Calu3 (cell line): ENCODE results near the gene MORF4L2. TPM values are rescaled to one million over a fixed set of nuclear protein-coding genes. Genes with fewer than 3 reads are reported as not detected.

Experiments
- BruUV-seq: library from RNA; stranded (reverse); fragments of 400-500 nt; replicated peaks from 2 replicates; lab custom pipeline; 2021; lab: Mats Ljungman, UMichigan
- CTCF ChIA-PET: fragments of 300-600 bp; sonication (Branson Sonifier 250); formaldehyde crosslinking; loops from one replicate; lab custom pipeline; 2022; ENCODE audit warnings: antibody characterized with exemption; lab: Charles Lee
- DNase-seq: peaks from one replicate; pipeline ENCODE4 v3.0.0; 2022
- H3K27ac Mint-ChIP-seq: one replicate; pipeline ENCODE4 v1.8.0; 2022; ENCODE audit warnings: mixed read lengths; ENCODE audit not compliant: unreplicated experiment
- H3K27me3 Mint-ChIP-seq: one replicate; pipeline ENCODE4 v1.8.0; 2022; ENCODE audit warnings: mixed read lengths; ENCODE audit not compliant: unreplicated experiment
- H3K36me3 Mint-ChIP-seq: one replicate; pipeline ENCODE4 v1.8.0; 2022; ENCODE audit warnings: mild to moderate bottlenecking, moderate library complexity, mixed read lengths; ENCODE audit not compliant: insufficient read depth, unreplicated experiment
- H3K4me1 Mint-ChIP-seq: one replicate; pipeline ENCODE4 v1.8.0; 2022; ENCODE audit warnings: mild to moderate bottlenecking, low read depth, mixed read lengths; ENCODE audit not compliant: unreplicated experiment
- H3K4me3 Mint-ChIP-seq: one replicate; pipeline ENCODE4 v1.8.0; 2022; ENCODE audit warnings: mild to moderate bottlenecking, low read depth, moderate library complexity, mixed read lengths; ENCODE audit not compliant: unreplicated experiment
- H3K9me3 Mint-ChIP-seq: one replicate; pipeline ENCODE4 v1.8.0; 2022; ENCODE audit warnings: low read depth, mixed read lengths; ENCODE audit not compliant: unreplicated experiment
- intact Hi-C: fragments of 100-400 bp; cut with micrococcal nuclease; formaldehyde crosslinking; loops from one replicate; pipeline ENCODE4 v1.10.0; 2022; ENCODE audit not compliant: unreplicated experiment
- total RNA-seq: library from RNA; stranded (reverse); gene quantifications from 2 replicates; pipeline ENCODE4 v1.2.3, GENCODE V29; 2022
- TF ChIP-seq, protein P1 (sequence below): fragments of 200-600 bp; IDR thresholded peaks from one replicate; pipeline ENCODE4 v1.8.0; 2022; ENCODE audit warnings: antibody characterized with exemption; ENCODE audit not compliant: unreplicated experiment

Gene MORF4L2
- total RNA-seq, 1 experiment from 2014 or later, result 388 TPM

GRCh38 chrX:103637604-103638338, 48.7 kb downstream of the MORF4L2 start:
- Mint-ChIP-seq H3K4me1 (peaks cover 27% of the 10 kb centered on the region), H3K9me3 (no peaks in the 10 kb centered on the region), H3K27ac (peak overlapping the region; percentile 39), H3K36me3 (no peaks in the 10 kb centered on the region), H3K4me3 (no peak overlapping the region), H3K27me3 (no peaks in the 10 kb centered on the region)
- CTCF ChIA-PET, result no interaction called here
- intact Hi-C loops, result no loop called here
- BruUV-seq, result no TSS peak
- DNase-seq, result no peak
- TF ChIP-seq, protein P1, sequence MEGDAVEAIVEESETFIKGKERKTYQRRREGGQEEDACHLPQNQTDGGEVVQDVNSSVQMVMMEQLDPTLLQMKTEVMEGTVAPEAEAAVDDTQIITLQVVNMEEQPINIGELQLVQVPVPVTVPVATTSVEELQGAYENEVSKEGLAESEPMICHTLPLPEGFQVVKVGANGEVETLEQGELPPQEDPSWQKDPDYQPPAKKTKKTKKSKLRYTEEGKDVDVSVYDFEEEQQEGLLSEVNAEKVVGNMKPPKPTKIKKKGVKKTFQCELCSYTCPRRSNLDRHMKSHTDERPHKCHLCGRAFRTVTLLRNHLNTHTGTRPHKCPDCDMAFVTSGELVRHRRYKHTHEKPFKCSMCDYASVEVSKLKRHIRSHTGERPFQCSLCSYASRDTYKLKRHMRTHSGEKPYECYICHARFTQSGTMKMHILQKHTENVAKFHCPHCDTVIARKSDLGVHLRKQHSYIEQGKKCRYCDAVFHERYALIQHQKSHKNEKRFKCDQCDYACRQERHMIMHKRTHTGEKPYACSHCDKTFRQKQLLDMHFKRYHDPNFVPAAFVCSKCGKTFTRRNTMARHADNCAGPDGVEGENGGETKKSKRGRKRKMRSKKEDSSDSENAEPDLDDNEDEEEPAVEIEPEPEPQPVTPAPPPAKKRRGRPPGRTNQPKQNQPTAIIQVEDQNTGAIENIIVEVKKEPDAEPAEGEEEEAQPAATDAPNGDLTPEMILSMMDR, result no peak

GRCh38 chrX:103635436-103635835, 51.1 kb downstream of the MORF4L2 start:
- peaks cover 16% of the 10 kb centered on the region for H3K4me1 Mint-ChIP-seq
- TF ChIP-seq, protein P1, result no peak
- no peaks in the 10 kb centered on the region for H3K36me3 Mint-ChIP-seq
- no peaks in the 10 kb centered on the region for H3K27me3 Mint-ChIP-seq
- no peak overlapping the region for H3K27ac Mint-ChIP-seq
- no peak for DNase-seq
- intact Hi-C loops, result no loop called here
- CTCF ChIA-PET, result no interaction called here
- H3K4me3 Mint-ChIP-seq, result no peak overlapping the region
- BruUV-seq, result no TSS peak
- H3K9me3 Mint-ChIP-seq, result no peaks in the 10 kb centered on the region

DNA sequence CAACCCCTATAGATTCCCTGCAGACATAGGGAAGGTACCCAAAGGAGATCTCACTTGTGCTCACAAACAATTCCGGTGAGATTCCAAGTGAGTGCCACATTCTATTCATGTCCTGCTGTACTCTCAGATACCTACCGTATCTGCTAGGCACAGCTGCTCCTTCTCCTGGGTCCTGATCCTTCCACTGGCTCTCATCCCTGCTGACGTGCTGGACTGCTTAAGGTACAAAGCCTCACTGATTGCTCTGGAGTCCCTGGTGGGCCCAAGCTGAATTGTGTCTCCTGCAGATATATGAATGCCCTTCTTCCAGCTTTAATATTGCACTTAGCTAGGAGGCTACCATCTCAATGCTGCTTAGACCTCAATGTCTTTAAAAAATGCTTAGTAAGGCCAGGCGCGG, 55.4 kb downstream of the MORF4L2 start:
- Mint-ChIP-seq H3K36me3 (peaks cover 23% of the 10 kb centered on the region), H3K27ac (no peak overlapping the region), H3K27me3 (no peaks in the 10 kb centered on the region), H3K4me3 (no peak overlapping the region), H3K4me1 (peaks cover 9% of the 10 kb centered on the region), H3K9me3 (no peaks in the 10 kb centered on the region)
- intact Hi-C loops, result loop anchor here (5.0 kb wide), 1 partner anchor 99 kb away; no protein-coding TSS in a partner anchor
- BruUV-seq, result no TSS peak
- no peak for DNase-seq
- TF ChIP-seq, protein P1, result no peak
- CTCF ChIA-PET, result no interaction called here

DNA sequence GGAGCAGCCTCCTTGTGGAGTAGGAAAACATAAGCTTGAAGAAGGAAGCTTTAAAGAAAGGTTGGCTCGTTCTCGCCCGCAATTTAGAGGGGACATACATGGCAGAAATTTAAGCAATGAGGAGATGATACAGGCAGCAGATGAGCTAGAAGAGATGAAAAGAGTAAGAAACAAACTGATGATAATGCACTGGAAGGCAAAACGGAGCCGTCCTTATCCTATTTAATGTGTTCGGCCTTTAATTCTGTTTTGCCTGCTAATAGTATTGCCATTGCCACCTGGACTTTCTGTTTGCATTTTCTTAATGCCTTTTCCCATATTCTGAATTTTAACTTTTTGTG, 56.4 kb downstream of the MORF4L2 start:
- H3K36me3 Mint-ChIP-seq, result peaks cover 23% of the 10 kb centered on the region
- TF ChIP-seq, protein P1, result no peak
- no peaks in the 10 kb centered on the region for H3K27me3 Mint-ChIP-seq
- H3K27ac Mint-ChIP-seq, result peak overlapping the region; percentile 48
- no peaks in the 10 kb centered on the region for H3K9me3 Mint-ChIP-seq
- DNase-seq, result no peak
- H3K4me1 Mint-ChIP-seq, result peaks cover 9% of the 10 kb centered on the region
- CTCF ChIA-PET, result interaction anchor here (0.7 to 1.8 kb wide), 6 partner anchors 10 to 304 kb away, joined by 3 to 11 read pairs (median 4); no protein-coding TSS in a partner anchor
- TSS peak; percentile 86 for BruUV-seq
- intact Hi-C loops, result loop anchor here (5.0 kb wide), 1 partner anchor 98 kb away; no protein-coding TSS in a partner anchor
- peak overlapping the region; percentile 97 for H3K4me3 Mint-ChIP-seq
